Natural killer cell treated with Interleukin-12 subunit alpha and Interleukin-12 subunit beta and Interleukin-15 and Interleukin-18, amount 100 ng/mL, for 72 hours (primary cell): ENCODE results near the gene CLEC4G. TPM values are rescaled to one million over a fixed set of nuclear protein-coding genes. Genes with fewer than 3 reads are reported as not detected.
A peak's percentile ranks its signal among the peaks of the same experiment; 100 is the strongest.

Experiments used
- ATAC-seq, 2 donors: fragments of 150-1000 bp; cut with Tn5 transposase in 1 of 2; sonication (Bioruptor Pico), chemical (Tn5 transposase) in 1 of 2; 2 replicates each; pipeline ENCODE4 v1.10.0; 2021
- DNase-seq: peaks from one replicate; pipeline ENCODE4 v3.0.0; 2022; ENCODE audit warnings: low spot score
- H3K27ac Mint-ChIP-seq, 2 donors: 1 replicate in 1 of 2; 2 replicates in 1 of 2; pipeline ENCODE4 v1.8.0; 2022; ENCODE audit warnings: mixed read lengths in 2 of 2, mild to moderate bottlenecking in 1 of 2, moderate library complexity in 1 of 2
- H3K27me3 Mint-ChIP-seq, 2 donors: 1 replicate in 1 of 2; 2 replicates in 1 of 2; pipeline ENCODE4 v1.8.0; 2022; ENCODE audit warnings: mixed read lengths in 2 of 2
- H3K36me3 Mint-ChIP-seq: one replicate; pipeline ENCODE4 v1.8.0; 2022; ENCODE audit warnings: mixed read lengths
- H3K4me1 Mint-ChIP-seq, 2 donors: 1 replicate in 1 of 2; 2 replicates in 1 of 2; pipeline ENCODE4 v1.8.0; 2022; ENCODE audit warnings: low read depth in 2 of 2, mixed read lengths in 2 of 2, mild to moderate bottlenecking in 1 of 2
- H3K4me3 Mint-ChIP-seq: one replicate; pipeline ENCODE4 v1.8.0; 2022; ENCODE audit warnings: mixed read lengths
- H3K9me3 Mint-ChIP-seq: 2 replicates; pipeline ENCODE4 v1.8.0; 2022; ENCODE audit warnings: mixed read lengths
- total RNA-seq, 2 donors: library from RNA; stranded (reverse); gene quantifications; one replicate each; pipeline ENCODE4 v1.2.3, GENCODE V29; 2022

CLEC4G gene
- total RNA-seq, 2 donors from 2014 or later = not detected

DNA sequence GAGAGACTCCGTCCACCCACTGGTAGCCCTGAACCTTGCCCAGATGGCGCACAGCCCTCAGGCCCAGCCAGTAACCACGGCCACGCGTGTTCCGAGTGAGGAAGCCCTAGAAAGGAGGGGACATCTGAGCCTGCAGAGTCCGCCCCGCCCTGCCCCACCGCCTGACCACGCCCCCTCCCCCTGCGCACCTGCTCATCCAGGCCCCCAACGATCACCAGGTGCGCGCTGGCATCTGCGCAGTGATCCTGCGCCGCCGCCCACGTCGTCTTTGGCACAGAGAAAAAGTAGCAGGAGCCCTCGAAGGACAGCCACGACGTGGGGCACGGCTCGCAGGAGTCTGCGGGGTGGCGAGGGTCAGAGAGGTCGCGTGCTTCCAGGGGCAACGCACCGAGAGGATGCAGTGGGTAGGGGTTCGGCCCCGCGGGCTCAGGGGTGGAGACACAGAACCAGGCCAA lies 2.1 kb downstream of the CLEC4G start:
- ATAC-seq (no peak), DNase-seq (no peak)
- H3K4me1 Mint-ChIP-seq = peaks cover 0 to 3% of the 10 kb centered on the region in 2 donors
- no peaks in the 10 kb centered on the region for H3K36me3 Mint-ChIP-seq
- no peak overlapping the region for H3K27ac Mint-ChIP-seq
- no peaks in the 10 kb centered on the region for H3K9me3 Mint-ChIP-seq
- no peak overlapping the region for H3K4me3 Mint-ChIP-seq
- peaks cover 37 to 43% of the 10 kb centered on the region in 2 donors for H3K27me3 Mint-ChIP-seq

GRCh38 chr19:7729211-7729610 lies 2.7 kb downstream of the CLEC4G start:
- Mint-ChIP-seq H3K36me3 (no peaks in the 10 kb centered on the region), H3K4me1 (peaks cover 0 to under 1% of the 10 kb centered on the region in 2 donors), H3K27ac (no peak overlapping the region), H3K4me3 (no peak overlapping the region), H3K9me3 (no peaks in the 10 kb centered on the region), H3K27me3 (peaks cover 30 to 39% of the 10 kb centered on the region in 2 donors)
- ATAC-seq (no peak), DNase-seq (no peak)

GRCh38 chr19:7725791-7726190 lies 6.1 kb downstream of the CLEC4G start:
- DNase-seq = no peak
- no peaks in the 10 kb centered on the region for H3K36me3 Mint-ChIP-seq
- no peak overlapping the region for H3K4me3 Mint-ChIP-seq
- no peaks in the 10 kb centered on the region for H3K4me1 Mint-ChIP-seq
- no peak overlapping the region for H3K27ac Mint-ChIP-seq
- H3K9me3 Mint-ChIP-seq = no peaks in the 10 kb centered on the region
- H3K27me3 Mint-ChIP-seq = peaks cover 30 to 35% of the 10 kb centered on the region in 2 donors
- ATAC-seq = no peak

DNA sequence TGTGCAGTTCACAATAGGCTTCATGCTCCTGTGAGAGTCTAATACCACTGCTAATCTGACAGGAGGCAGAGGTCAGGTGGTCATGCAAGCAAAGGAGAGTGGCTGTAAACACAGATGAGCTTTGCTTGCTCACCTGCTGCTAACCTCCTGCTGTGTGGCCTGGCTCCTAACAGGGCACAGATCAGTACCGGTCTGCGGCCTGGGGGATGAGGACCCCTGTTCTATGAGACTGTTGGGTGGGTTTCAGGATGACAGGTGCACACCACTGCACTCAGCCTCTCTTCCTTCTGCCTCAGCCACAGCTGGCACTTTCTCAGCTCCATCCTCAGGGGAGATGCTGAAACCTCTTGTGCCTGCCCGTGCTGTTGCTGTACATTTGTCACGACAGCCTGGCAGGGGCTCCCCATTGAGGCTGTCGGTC lies 9.7 kb downstream of the CLEC4G start:
- H3K27me3 Mint-ChIP-seq = peaks cover 10 to 11% of the 10 kb centered on the region in 2 donors
- ATAC-seq = no peak
- H3K36me3 Mint-ChIP-seq = no peaks in the 10 kb centered on the region
- H3K27ac Mint-ChIP-seq = no peak overlapping the region
- no peak overlapping the region for H3K4me3 Mint-ChIP-seq
- no peak for DNase-seq
- no peaks in the 10 kb centered on the region for H3K4me1 Mint-ChIP-seq
- H3K9me3 Mint-ChIP-seq = no peaks in the 10 kb centered on the region

- no peaks in the 10 kb centered on the region for H3K9me3 Mint-ChIP-seq
- no peaks in the 10 kb centered on the region for H3K4me1 Mint-ChIP-seq
- ATAC-seq (no peak), DNase-seq (no peak)
- no peak overlapping the region for H3K27ac Mint-ChIP-seq
- H3K4me3 Mint-ChIP-seq = no peak overlapping the region
- no peaks in the 10 kb centered on the region for H3K36me3 Mint-ChIP-seq
- peaks cover 5 to 8% of the 10 kb centered on the region in 2 donors for H3K27me3 Mint-ChIP-seq
Observed at GRCh38 chr19:7720351-7720750, 11.6 kb downstream of the CLEC4G start.

GRCh38 chr19:7718668-7719067 lies 13.2 kb downstream of the CLEC4G start:
- Mint-ChIP-seq H3K4me3 (no peak overlapping the region), H3K36me3 (no peaks in the 10 kb centered on the region), H3K9me3 (no peaks in the 10 kb centered on the region), H3K27me3 (peaks cover 8% of the 10 kb centered on the region in 2 donors), H3K4me1 (no peaks in the 10 kb centered on the region), H3K27ac (no peak overlapping the region)
- DNase-seq (no peak), ATAC-seq (no peak)

- Mint-ChIP-seq H3K4me1 (no peaks in the 10 kb centered on the region), H3K27me3 (peaks cover 0 to 2% of the 10 kb centered on the region in 2 donors), H3K36me3 (no peaks in the 10 kb centered on the region), H3K9me3 (no peaks in the 10 kb centered on the region), H3K4me3 (no peak overlapping the region), H3K27ac (no peak overlapping the region)
- ATAC-seq (no peak), DNase-seq (no peak)
Observed at GRCh38 chr19:7716762-7717161, 15.1 kb downstream of the CLEC4G start.

GRCh38 chr19:7715671-7716070 lies 16.2 kb downstream of the CLEC4G start:
- no peak for DNase-seq
- Mint-ChIP-seq H3K27me3 (peaks cover 0 to 4% of the 10 kb centered on the region in 2 donors), H3K4me3 (no peak overlapping the region), H3K9me3 (no peaks in the 10 kb centered on the region), H3K4me1 (no peaks in the 10 kb centered on the region), H3K36me3 (no peaks in the 10 kb centered on the region), H3K27ac (no peak overlapping the region)
- ATAC-seq = no peak

- Mint-ChIP-seq H3K36me3 (no peaks in the 10 kb centered on the region), H3K4me3 (no peak overlapping the region), H3K4me1 (peaks cover 11 to 14% of the 10 kb centered on the region in 2 donors), H3K27me3 (peaks cover 0 to 13% of the 10 kb centered on the region in 2 donors), H3K27ac (no peak overlapping the region), H3K9me3 (no peaks in the 10 kb centered on the region)
- ATAC-seq = no peak
- no peak for DNase-seq
Observed at GRCh38 chr19:7710616-7711015, 21.3 kb downstream of the CLEC4G start.

- ATAC-seq (no peak), DNase-seq (no peak)
- Mint-ChIP-seq H3K9me3 (no peaks in the 10 kb centered on the region), H3K4me3 (no peak overlapping the region), H3K27ac (no peak overlapping the region), H3K36me3 (no peaks in the 10 kb centered on the region), H3K27me3 (peaks cover 0 to 14% of the 10 kb centered on the region in 2 donors), H3K4me1 (peaks cover 15 to 16% of the 10 kb centered on the region in 2 donors)
Observed at GRCh38 chr19:7709932-7710460, 21.9 kb downstream of the CLEC4G start.

GRCh38 chr19:7706955-7707456 lies 24.9 kb downstream of the CLEC4G start:
- Mint-ChIP-seq H3K9me3 (no peaks in the 10 kb centered on the region), H3K27ac (peak overlapping the region in 1 of 2 donors; percentile 17)

DNA sequence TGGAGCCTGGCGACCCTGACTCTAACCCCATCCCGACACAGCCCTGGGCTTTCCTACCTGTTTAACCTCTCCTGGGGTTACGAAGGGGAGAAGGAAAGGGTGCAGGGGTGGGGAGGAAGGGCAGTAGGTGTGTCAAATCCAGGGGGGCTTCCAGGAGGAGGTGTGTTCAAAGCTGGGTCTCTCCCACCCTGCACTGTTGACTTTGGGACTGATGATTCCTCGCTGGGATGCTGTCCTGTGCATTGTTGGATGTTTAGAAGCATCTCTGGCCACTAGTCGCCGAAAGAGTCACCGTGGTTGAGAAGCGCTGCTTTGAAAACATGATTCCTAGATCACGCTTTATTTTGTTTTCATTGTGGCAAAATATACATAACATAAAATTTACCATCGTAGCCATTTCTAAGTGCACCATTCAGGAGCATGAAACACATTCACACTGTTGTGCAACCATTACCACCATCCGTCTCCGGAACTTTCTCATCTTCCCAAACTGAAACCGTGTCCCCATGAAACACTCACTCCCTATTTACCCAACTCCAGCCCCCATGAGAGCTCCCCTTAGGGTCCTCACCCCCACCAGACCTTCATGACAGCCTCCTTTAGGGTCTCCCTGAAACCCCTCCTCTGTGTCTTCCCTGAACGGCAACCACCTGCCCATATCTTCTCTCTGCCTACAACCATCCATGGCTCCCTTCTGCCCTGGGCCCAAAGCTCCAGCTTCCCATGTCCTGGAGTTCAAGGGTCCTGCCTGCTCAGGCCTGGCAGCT lies 25.5 kb downstream of the CLEC4G start:
- peak overlapping the region; percentile 60 for H3K4me3 Mint-ChIP-seq
- H3K36me3 Mint-ChIP-seq = no peaks in the 10 kb centered on the region
- peaks cover 8 to 16% of the 10 kb centered on the region in 2 donors for H3K27me3 Mint-ChIP-seq
- H3K27ac Mint-ChIP-seq = peak overlapping the region; percentile 17 to 76
- H3K4me1 Mint-ChIP-seq = peaks cover 16 to 20% of the 10 kb centered on the region in 2 donors
- no peaks in the 10 kb centered on the region for H3K9me3 Mint-ChIP-seq
- no peak for DNase-seq
- ATAC-seq = no peak

More at GRCh38 chr19:7706955-7707456, 24.9 kb downstream of the CLEC4G start:
- Mint-ChIP-seq H3K36me3 (no peaks in the 10 kb centered on the region), H3K27me3 (peaks cover 8 to 16% of the 10 kb centered on the region in 2 donors), H3K4me3 (peak overlapping the region; percentile 38), H3K4me1 (peaks cover 16 to 20% of the 10 kb centered on the region in 2 donors)
- no peak for ATAC-seq
- no peak for DNase-seq

GRCh38 chr19:7705387-7706187 lies 26.3 kb downstream of the CLEC4G start:
- peak overlapping the region in 1 of 2 donors; percentile 76 for H3K27ac Mint-ChIP-seq
- H3K27me3 Mint-ChIP-seq = peaks cover 8 to 14% of the 10 kb centered on the region in 2 donors
- ATAC-seq (peak; percentile 83 to 88), DNase-seq (peak; percentile 82)
- H3K9me3 Mint-ChIP-seq = no peaks in the 10 kb centered on the region
- peak overlapping the region; percentile 60 for H3K4me3 Mint-ChIP-seq
- peaks cover 16 to 20% of the 10 kb centered on the region in 2 donors for H3K4me1 Mint-ChIP-seq
- H3K36me3 Mint-ChIP-seq = no peaks in the 10 kb centered on the region
